ENCODE data around the gene CCDC187.

CCDC187 gene

GRCh38 chr9:136265561-136266355 lies 38.1 kb downstream of the CCDC187 start:
- no peak for DNase-seq

GRCh38 chr9:136264441-136265405 lies 39.2 kb downstream of the CCDC187 start:
- DNase-seq: no peak

GRCh38 chr9:136264031-136264430 lies 39.9 kb downstream of the CCDC187 start:
- DNase-seq: no peak

GRCh38 chr9:136262671-136263178 lies 41.2 kb downstream of the CCDC187 start:
- DNase-seq: no peak

GRCh38 chr9:136261686-136262430 lies 42.0 kb downstream of the CCDC187 start:
- DNase-seq: no peak

- DNase-seq: no peak
These were observed 42.9 kb downstream of the CCDC187 start for GRCh38 chr9:136260936-136261472.

GRCh38 chr9:136260521-136260920 lies 43.4 kb downstream of the CCDC187 start:
- DNase-seq: no peak

- no peak for DNase-seq
These were observed 44.1 kb downstream of the CCDC187 start for GRCh38 chr9:136259836-136260235.

GRCh38 chr9:136259517-136259813 lies 44.4 kb downstream of the CCDC187 start:
- no peak for DNase-seq

GRCh38 chr9:136258786-136259516 lies 44.9 kb downstream of the CCDC187 start:
- DNase-seq: no peak

- DNase-seq: no peak
These were observed 45.6 kb downstream of the CCDC187 start for GRCh38 chr9:136258299-136258625.

- DNase-seq: no peak
These were observed 46.3 kb downstream of the CCDC187 start for GRCh38 chr9:136257381-136258298.

GRCh38 chr9:136255896-136256890 lies 47.7 kb downstream of the CCDC187 start:
- DNase-seq: no peak

GRCh38 chr9:136255166-136255538 lies 48.7 kb downstream of the CCDC187 start:
- DNase-seq: no peak

- DNase-seq: no peak
These were observed 49.3 kb downstream of the CCDC187 start for GRCh38 chr9:136254381-136255165.

- DNase-seq: no peak
These were observed 50.4 kb downstream of the CCDC187 start for GRCh38 chr9:136253246-136254130.

GRCh38 chr9:136252846-136253245 lies 51.0 kb downstream of the CCDC187 start:
- DNase-seq: no peak

- DNase-seq: no peak
These were observed 51.6 kb downstream of the CCDC187 start for GRCh38 chr9:136252281-136252680.
